Loucy (cell line): ENCODE measurements around the gene GNG2.
"Not testable (repeated sequence)": the region's sequence is repeated elsewhere in the genome, so short reads cannot be mapped to it uniquely, and the experiment has no call there.

Experiments
- H2AFZ ChIP-seq: fragments of 200-600 bp; sonication (generic); 2 replicates; pipeline ENCODE4 v1.6.0; 2016; ENCODE audit warnings: antibody characterized with exemption, mild to moderate bottlenecking, low read length, moderate library complexity
- H3F3A ChIP-seq: fragments of 200-600 bp; 2 replicates; pipeline ENCODE4 v1.6.0; 2016; ENCODE audit warnings: antibody characterized with exemption, low read depth, mild to moderate bottlenecking
- H3K27me3 ChIP-seq: fragments of 200-600 bp; sonication (generic); 2 replicates; pipeline ENCODE4 v1.6.1; 2014; ENCODE audit warnings: low read length, mild to moderate bottlenecking; ENCODE audit not compliant: insufficient read depth, poor library complexity, severe bottlenecking
- H3K36me3 ChIP-seq: fragments of 200-600 bp; sonication (generic); 2 replicates; pipeline ENCODE4 v1.6.1; 2016; ENCODE audit warnings: low read length; ENCODE audit not compliant: insufficient read depth
- H3K4me1 ChIP-seq: fragments of 200-600 bp; sonication (generic); 2 replicates; pipeline ENCODE4 v1.5.1; 2014; ENCODE audit warnings: low read length, mild to moderate bottlenecking; ENCODE audit not compliant: insufficient read depth, poor library complexity, severe bottlenecking
- H3K4me2 ChIP-seq: fragments of 200-600 bp; sonication (generic); 2 replicates; pipeline ENCODE4 v1.6.0; 2014; ENCODE audit warnings: antibody characterized with exemption, low read length, low read depth, mild to moderate bottlenecking; ENCODE audit not compliant: poor library complexity, severe bottlenecking
- H3K4me3 ChIP-seq: fragments of 200-600 bp; sonication (generic); 2 replicates; pipeline ENCODE4 v1.5.1; 2014; ENCODE audit warnings: low read length, mild to moderate bottlenecking, mixed read lengths; ENCODE audit not compliant: poor library complexity, severe bottlenecking
- H3K79me2 ChIP-seq: fragments of 200-600 bp; sonication (generic); 2 replicates; pipeline ENCODE4 v1.6.1; 2014; ENCODE audit warnings: low read length; ENCODE audit not compliant: insufficient read depth
- H3K9ac ChIP-seq: fragments of 200-600 bp; sonication (generic); 2 replicates; pipeline ENCODE4 v1.6.0; 2014; ENCODE audit warnings: mild to moderate bottlenecking, low read depth, low read length, moderate library complexity; ENCODE audit not compliant: poor library complexity, severe bottlenecking
- H3K9me2 ChIP-seq: fragments of 200-600 bp; sonication (generic); replicated peaks from 2 replicates; pipeline ENCODE4 v1.6.1; 2016; ENCODE audit warnings: low read depth, low read length, mixed read lengths
- H3K9me3 ChIP-seq: fragments of 200-600 bp; sonication (generic); 2 replicates; pipeline ENCODE4 v1.6.1; 2014; ENCODE audit warnings: mild to moderate bottlenecking, antibody characterized with exemption, low read length, low read depth; ENCODE audit not compliant: insufficient read depth
- H4K20me1 ChIP-seq: fragments of 200-600 bp; sonication (generic); 2 replicates; pipeline ENCODE4 v1.6.0; 2014; ENCODE audit warnings: antibody characterized with exemption, low read length, mild to moderate bottlenecking; ENCODE audit not compliant: insufficient read depth, poor library complexity, severe bottlenecking
- CTCF ChIP-seq: fragments of 200-600 bp; sonication (generic); conservative IDR thresholded peaks from 2 replicates; pipeline ENCODE4 v1.5.1; 2014; ENCODE audit warnings: mild to moderate bottlenecking, antibody characterized with exemption, low read length
- EZH2phosphoT487 ChIP-seq: fragments of 200-600 bp; IDR thresholded peaks from 2 replicates; pipeline ENCODE4 v1.6.1; 2018; ENCODE audit warnings: antibody characterized with exemption, mild to moderate bottlenecking, moderate library complexity, borderline replicate concordance

The GNG2 gene

GRCh38 chr14:51901475-51902024 lies 41.1 kb downstream of the GNG2 start:
- peaks cover 19% of the 10 kb centered on the region; the same call in 1 of the 2 replicates for H3K9me3 ChIP-seq
- peaks cover 19% of the 10 kb centered on the region for H3K4me1 ChIP-seq
- H3K79me2 ChIP-seq: peaks cover 81% of the 10 kb centered on the region
- H3K4me2 ChIP-seq: no peak overlapping the region
- H3K36me3 ChIP-seq: peaks cover 27% of the 10 kb centered on the region
- H3K4me3 ChIP-seq: no peak overlapping the region
- no peaks in the 10 kb centered on the region for H3K9me2 ChIP-seq
- no peaks in the 10 kb centered on the region for H4K20me1 ChIP-seq
- TF ChIP-seq EZH2phosphoT487 (no peak), CTCF (no peak)
- H3F3A ChIP-seq: 0 out of 2 replicates have a peak, but pooled peaks cover 2% of the 10 kb centered on the region
- H3K9ac ChIP-seq: no peak overlapping the region
- H3K27me3 ChIP-seq: no peaks in the 10 kb centered on the region
- H2AFZ ChIP-seq: no peak overlapping the region

- not testable (repeated sequence) for H2AFZ ChIP-seq, H3K9ac ChIP-seq, H4K20me1 ChIP-seq, H3K27me3 ChIP-seq, H3K4me3 ChIP-seq, H3K9me2 ChIP-seq, H3F3A ChIP-seq, H3K4me2 ChIP-seq, H3K4me1 ChIP-seq
- Histone ChIP-seq H3K9me3 (peaks cover 22% of the 10 kb centered on the region; the same call in 1 of the 2 replicates), H3K79me2 (peaks cover 78% of the 10 kb centered on the region), H3K36me3 (peaks cover 25% of the 10 kb centered on the region)
Measured at GRCh38 chr14:51905656-51906121, 45.3 kb downstream of the GNG2 start.

GRCh38 chr14:51908086-51908485 lies 47.7 kb downstream of the GNG2 start:
- H3F3A ChIP-seq: 0 out of 2 replicates have a peak, but pooled peaks cover 2% of the 10 kb centered on the region
- no peaks in the 10 kb centered on the region for H3K9me2 ChIP-seq
- H3K4me3 ChIP-seq: no peak overlapping the region
- H3K4me2 ChIP-seq: no peak overlapping the region
- peaks cover 7% of the 10 kb centered on the region for H3K4me1 ChIP-seq
- H4K20me1 ChIP-seq: peaks cover 5% of the 10 kb centered on the region
- H3K79me2 ChIP-seq: peaks cover 89% of the 10 kb centered on the region
- no peak overlapping the region for H2AFZ ChIP-seq
- peaks cover 22% of the 10 kb centered on the region; the same call in 1 of the 2 replicates for H3K9me3 ChIP-seq
- peaks cover 25% of the 10 kb centered on the region for H3K36me3 ChIP-seq
- H3K27me3 ChIP-seq: no peaks in the 10 kb centered on the region
- TF ChIP-seq EZH2phosphoT487: no peak
- TF ChIP-seq CTCF: no peak
- H3K9ac ChIP-seq: no peak overlapping the region
